HS-5 (cell line): Measurements from ENCODE around the gene ZEB1.
"Not testable (repeated sequence)": the region's sequence is repeated elsewhere in the genome, so short reads cannot be mapped to it uniquely, and the experiment has no call there.

ENCODE experiments used
- DNase-seq: peaks from one replicate; pipeline ENCODE4 v3.0.0-alpha.2; 2012; ENCODE audit warnings: low read depth

The ZEB1 gene

DNA sequence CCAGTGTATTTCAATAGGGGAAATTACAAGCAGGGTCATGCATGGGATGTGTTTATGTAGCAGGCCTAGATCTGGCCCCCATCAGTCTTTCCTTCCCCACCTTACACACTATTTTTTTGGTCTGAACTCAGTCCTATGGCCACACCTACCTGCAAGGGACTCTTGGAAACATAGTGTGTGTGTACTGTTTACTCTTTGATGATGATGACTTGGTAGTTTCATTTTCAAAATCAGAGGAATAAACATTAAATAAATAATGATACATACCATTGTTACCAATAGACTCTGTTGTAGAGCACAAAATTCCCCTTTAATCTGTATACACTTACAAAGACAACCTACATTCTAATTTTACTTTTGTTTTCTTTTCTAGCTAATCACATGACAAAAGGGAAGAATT lies 191.0 kb downstream of the ZEB1 start:
- no peak for DNase-seq

DNA sequence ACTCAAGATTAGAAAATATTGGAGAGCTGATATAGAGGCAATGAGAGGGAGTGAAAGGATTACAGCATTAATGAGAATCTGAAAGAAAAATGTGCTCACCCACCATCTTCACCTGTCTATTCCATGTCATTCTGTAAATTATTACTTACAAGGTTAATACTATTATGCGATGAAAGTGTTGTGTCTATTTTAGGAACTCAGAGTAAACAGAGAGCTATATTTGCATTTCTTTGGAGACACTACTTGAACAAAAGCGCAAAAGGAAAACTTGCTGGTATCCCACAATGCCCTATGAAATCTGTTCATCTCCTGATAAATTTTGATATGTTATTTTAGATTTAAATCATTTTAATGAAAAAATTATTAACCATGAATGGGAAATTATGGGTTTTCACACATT lies 196.1 kb downstream of the ZEB1 start:
- no peak for DNase-seq

DNA sequence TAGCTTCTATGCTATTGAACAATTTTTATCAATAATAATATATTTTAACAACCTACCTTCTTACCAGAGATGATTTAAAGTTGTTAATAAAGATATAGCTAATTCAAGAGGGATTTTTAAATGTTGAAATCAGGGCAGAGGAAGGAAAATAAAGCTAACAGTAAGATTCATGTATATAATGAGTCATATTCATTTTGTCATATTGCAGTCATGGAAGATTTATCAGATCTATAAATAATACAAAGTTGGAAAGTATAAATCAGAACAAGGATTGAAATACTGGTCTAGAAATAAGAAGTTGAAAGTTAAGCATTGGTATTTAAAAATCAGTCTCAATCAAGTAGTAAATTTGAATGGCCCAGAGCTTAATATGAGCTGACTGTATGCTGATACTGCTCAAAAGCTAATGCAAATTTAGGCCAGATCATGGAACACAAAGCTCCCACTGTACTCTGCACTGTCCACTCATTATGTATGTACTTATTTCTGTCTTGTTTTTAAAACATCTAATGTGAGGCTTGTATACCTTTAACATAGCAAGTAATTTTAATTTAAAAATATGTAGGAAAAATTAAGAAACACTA lies 196.9 kb downstream of the ZEB1 start:
- DNase-seq = no peak

DNA sequence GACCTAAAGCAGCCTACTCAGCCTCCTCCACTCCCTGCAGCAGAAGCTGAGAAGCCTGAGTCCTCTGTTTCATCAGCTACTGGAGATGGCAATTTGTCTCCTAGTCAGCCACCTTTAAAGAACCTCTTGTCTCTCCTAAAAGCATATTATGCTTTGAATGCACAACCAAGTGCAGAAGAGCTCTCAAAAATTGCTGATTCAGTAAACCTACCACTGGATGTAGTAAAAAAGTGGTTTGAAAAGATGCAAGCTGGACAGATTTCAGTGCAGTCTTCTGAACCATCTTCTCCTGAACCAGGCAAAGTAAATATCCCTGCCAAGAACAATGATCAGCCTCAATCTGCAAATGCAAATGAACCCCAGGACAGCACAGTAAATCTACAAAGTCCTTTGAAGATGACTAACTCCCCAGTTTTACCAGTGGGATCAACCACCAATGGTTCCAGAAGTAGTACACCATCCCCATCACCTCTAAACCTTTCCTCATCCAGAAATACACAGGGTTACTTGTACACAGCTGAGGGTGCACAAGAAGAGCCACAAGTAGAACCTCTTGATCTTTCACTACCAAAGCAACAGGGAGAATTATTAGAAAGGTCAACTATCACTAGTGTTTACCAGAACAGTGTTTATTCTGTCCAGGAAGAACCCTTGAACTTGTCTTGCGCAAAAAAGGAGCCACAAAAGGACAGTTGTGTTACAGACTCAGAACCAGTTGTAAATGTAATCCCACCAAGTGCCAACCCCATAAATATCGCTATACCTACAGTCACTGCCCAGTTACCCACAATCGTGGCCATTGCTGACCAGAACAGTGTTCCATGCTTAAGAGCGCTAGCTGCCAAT lies 202.2 kb downstream of the ZEB1 start:
- DNase-seq = no peak

GRCh38 chr10:31522820-31523219 lies 203.8 kb downstream of the ZEB1 start:
- no peak for DNase-seq

DNA sequence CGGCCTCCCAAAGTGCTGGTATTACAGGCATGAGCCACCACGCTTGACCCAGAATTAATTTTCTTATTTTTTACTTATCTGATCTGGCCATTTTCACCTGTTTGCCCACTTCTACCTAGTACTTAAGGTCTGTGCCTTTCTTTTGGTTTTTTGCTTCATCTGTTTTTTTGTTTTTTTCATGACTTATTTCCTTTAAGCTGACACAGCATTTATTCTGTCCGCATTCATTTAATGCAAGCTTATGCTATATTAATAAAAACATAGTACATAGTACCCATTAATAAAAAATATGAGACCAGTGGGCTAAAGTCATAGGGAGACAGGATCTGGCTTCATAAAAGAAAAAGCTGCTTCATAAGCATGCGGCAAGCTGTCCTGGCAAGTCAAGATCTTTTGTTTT lies 205.4 kb downstream of the ZEB1 start:
- DNase-seq = no peak

GRCh38 chr10:31526178-31526577 lies 207.2 kb downstream of the ZEB1 start:
- no peak for DNase-seq

DNA sequence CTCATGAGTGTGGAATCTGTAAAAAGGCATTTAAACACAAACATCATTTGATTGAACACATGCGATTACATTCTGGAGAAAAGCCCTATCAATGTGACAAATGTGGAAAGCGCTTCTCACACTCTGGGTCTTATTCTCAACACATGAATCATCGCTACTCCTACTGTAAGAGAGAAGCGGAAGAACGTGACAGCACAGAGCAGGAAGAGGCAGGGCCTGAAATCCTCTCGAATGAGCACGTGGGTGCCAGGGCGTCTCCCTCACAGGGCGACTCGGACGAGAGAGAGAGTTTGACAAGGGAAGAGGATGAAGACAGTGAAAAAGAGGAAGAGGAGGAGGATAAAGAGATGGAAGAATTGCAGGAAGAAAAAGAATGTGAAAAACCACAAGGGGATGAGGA lies 207.7 kb downstream of the ZEB1 start:
- DNase-seq = no peak

GRCh38 chr10:31528831-31529230 lies 209.8 kb downstream of the ZEB1 start:
- DNase-seq = no peak

DNA sequence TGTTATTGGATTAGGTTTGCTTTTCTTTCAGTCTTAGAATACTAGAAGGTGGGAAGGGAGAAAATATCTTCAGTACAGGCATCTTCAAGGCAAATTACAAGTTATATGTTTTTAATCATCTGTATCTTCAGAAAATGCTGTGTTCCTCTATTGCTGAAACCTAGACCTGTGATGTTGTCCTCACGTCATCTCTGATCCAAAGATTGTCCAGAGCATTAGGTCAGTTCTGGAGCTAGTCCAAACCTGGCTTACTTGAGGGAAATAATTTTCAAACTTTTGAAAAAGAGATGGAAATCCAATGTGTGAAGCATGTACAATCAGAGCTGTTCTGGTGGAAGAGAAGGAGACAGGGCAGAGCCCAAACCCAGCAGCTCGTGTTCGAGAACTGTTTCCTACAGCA lies 217.3 kb downstream of the ZEB1 start:
- DNase-seq = no peak

GRCh38 chr10:31549896-31550295 lies 230.9 kb downstream of the ZEB1 start:
- DNase-seq = no peak

- DNase-seq = no peak
Observed at GRCh38 chr10:31554556-31554955, 235.5 kb downstream of the ZEB1 start.

- no peak for DNase-seq
Observed at GRCh38 chr10:31557854-31558253, 238.8 kb downstream of the ZEB1 start.

- not testable (repeated sequence) for DNase-seq
Observed at GRCh38 chr10:31568252-31568861, 249.3 kb downstream of the ZEB1 start.

DNA sequence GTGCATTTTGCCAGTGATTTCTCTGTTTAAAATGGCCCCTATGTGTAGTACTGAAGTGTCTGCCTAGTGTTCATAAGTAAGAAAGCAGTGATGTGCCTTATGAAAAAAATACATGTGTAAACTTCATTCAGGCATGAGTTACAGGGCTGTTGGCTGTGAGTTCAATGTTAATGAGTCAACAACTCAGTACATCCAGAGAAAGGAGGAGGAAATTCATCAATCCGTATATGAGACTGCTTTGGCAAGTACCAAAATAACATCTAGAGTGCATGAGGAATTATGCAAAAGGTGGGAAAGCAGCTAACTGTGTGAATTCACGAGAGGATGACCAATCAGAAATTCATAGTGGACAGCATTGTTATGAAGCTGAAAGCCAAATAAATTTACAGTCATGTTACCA lies 255.6 kb downstream of the ZEB1 start:
- no peak for DNase-seq

DNA sequence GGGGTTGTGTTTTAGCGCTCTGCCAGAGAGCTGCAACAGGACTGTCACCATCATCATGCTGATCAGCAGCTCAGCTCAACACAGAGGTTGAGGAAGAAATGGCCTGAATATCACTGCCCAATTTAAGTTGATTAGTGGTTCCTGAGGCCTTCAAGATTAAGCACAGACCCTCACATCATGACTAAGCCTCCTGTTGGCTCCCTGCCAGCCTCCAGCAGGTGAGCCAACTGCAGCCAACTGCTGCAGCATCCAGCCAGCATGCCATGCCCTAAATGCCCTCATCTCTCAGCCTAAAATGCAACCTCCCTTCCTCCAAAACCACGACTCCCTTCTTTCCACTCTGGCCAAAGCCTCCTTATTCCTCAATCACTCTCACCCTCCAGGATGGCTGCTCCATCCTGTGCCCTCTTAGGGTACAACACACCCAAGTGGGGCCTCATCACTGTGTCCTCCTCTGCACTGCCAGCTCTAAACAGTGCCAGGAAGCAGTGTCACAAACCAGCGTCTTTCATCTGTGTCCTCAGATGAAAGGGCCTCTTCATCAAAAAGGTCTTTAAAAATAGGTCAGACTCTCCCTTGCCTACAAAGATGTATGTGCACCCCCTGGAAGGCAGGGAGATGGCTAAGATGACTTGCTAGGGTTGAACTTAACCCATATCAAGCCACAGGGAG lies 259.3 kb downstream of the ZEB1 start:
- DNase-seq = no peak

DNA sequence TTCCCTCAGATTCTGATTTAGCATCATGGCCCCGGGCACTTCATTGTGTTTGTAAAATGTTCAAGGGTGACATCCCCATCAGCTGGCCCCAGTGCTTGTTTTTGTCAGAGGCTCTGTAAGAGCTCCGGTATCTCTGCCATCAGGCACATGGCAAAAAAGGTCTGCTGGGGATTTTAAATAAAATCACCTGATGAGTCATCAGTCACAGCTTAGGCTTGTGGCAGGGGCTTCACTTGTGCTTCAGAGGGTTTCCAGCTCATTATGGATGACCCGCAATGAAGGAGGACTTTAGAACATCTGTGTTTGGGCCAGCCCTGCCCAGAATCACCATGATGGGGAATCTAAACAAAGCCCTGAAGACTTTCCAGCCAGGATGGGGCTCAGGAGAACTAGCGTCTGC lies 259.9 kb downstream of the ZEB1 start:
- DNase-seq = no peak
